ENCODE data around the gene PKN2. TPM values are rescaled to one million over a fixed set of nuclear protein-coding genes. Genes with fewer than 3 reads are reported as not detected.

Gene PKN2
- total RNA-seq, 1 experiment from 2014 or later = 32.6 TPM

DNA sequence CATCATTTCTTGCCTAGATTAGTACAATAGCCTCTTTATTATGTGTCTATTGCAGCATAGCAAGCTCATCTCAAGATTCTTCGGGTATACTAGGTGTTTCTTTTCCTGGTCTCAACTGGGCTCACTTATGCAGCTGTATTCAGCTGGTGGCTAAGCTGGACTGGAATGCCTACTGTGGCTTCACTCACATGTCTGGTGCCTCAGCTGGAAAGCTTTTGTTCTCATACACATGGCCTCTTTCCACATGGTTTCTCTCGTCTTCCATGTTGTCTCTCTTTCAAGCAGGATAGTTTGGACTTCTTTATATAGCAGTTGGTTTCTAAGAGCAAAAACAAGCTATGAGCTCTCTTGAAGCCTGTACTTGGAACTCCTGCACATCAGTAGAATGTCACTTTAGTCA, 45.2 kb downstream of the PKN2 start:
- H3K27ac Mint-ChIP-seq = peak overlapping the region; percentile 60
- H3K4me3 Mint-ChIP-seq = no peak overlapping the region
- ChIA-PET CTCF (no interaction called here), POLR2A (no interaction called here)
- TF ChIP-seq, protein P1, sequence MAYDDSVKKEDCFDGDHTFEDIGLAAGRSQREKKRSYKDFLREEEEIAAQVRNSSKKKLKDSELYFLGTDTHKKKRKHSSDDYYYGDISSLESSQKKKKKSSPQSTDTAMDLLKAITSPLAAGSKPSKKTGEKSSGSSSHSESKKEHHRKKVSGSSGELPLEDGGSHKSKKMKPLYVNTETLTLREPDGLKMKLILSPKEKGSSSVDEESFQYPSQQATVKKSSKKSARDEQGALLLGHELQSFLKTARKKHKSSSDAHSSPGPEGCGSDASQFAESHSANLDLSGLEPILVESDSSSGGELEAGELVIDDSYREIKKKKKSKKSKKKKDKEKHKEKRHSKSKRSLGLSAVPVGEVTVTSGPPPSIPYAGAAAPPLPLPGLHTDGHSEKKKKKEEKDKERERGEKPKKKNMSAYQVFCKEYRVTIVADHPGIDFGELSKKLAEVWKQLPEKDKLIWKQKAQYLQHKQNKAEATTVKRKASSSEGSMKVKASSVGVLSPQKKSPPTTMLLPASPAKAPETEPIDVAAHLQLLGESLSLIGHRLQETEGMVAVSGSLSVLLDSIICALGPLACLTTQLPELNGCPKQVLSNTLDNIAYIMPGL (CRISPR knock-in tag; IDR thresholded peaks at IDR 0.05) = no peak
- no peak for TF ChIP-seq GRHL2 (CRISPR knock-in tag; IDR thresholded peaks at IDR 0.05; ENCODE audit: insufficient replicate concordance, severe bottlenecking)
- TF ChIP-seq TP53 (CRISPR knock-in tag; IDR thresholded peaks at IDR 0.05) = no peak
- TF ChIP-seq, protein P2, sequence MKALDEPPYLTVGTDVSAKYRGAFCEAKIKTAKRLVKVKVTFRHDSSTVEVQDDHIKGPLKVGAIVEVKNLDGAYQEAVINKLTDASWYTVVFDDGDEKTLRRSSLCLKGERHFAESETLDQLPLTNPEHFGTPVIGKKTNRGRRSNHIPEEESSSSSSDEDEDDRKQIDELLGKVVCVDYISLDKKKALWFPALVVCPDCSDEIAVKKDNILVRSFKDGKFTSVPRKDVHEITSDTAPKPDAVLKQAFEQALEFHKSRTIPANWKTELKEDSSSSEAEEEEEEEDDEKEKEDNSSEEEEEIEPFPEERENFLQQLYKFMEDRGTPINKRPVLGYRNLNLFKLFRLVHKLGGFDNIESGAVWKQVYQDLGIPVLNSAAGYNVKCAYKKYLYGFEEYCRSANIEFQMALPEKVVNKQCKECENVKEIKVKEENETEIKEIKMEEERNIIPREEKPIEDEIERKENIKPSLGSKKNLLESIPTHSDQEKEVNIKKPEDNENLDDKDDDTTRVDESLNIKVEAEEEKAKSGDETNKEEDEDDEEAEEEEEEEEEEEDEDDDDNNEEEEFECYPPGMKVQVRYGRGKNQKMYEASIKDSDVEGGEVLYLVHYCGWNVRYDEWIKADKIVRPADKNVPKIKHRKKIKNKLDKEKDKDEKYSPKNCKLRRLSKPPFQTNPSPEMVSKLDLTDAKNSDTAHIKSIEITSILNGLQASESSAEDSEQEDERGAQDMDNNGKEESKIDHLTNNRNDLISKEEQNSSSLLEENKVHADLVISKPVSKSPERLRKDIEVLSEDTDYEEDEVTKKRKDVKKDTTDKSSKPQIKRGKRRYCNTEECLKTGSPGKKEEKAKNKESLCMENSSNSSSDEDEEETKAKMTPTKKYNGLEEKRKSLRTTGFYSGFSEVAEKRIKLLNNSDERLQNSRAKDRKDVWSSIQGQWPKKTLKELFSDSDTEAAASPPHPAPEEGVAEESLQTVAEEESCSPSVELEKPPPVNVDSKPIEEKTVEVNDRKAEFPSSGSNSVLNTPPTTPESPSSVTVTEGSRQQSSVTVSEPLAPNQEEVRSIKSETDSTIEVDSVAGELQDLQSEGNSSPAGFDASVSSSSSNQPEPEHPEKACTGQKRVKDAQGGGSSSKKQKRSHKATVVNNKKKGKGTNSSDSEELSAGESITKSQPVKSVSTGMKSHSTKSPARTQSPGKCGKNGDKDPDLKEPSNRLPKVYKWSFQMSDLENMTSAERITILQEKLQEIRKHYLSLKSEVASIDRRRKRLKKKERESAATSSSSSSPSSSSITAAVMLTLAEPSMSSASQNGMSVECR (CRISPR knock-in tag; IDR thresholded peaks at IDR 0.05; ENCODE audit: borderline replicate concordance) = no peak
- no peak for TF ChIP-seq MLX (CRISPR knock-in tag; IDR thresholded peaks at IDR 0.05)
- TF ChIP-seq NR3C1 (CRISPR knock-in tag; conservative IDR thresholded peaks at IDR 0.05; ENCODE audit: low read depth) = no peak
- no peak for TF ChIP-seq ZNF281 (CRISPR knock-in tag; IDR thresholded peaks at IDR 0.05)
- no peak for TF ChIP-seq ATF2 (CRISPR knock-in tag; IDR thresholded peaks at IDR 0.05; ENCODE audit: borderline replicate concordance, low read depth)
- no peak for TF ChIP-seq NR1H2 (CRISPR knock-in tag; IDR thresholded peaks at IDR 0.05)
- TF ChIP-seq GTF2I (CRISPR knock-in tag; conservative IDR thresholded peaks at IDR 0.05) = no peak
- H3K36me3 Mint-ChIP-seq = peaks cover 11% of the 10 kb centered on the region
- H3K4me1 Mint-ChIP-seq = peaks cover 19% of the 10 kb centered on the region
- H3K9me3 Mint-ChIP-seq = peaks cover 6% of the 10 kb centered on the region
- no peaks in the 10 kb centered on the region for H3K27me3 Mint-ChIP-seq (ENCODE audit: low read depth)
- no peak for ATAC-seq
- DNase-seq (ENCODE audit: low spot score) = no peak

DNA sequence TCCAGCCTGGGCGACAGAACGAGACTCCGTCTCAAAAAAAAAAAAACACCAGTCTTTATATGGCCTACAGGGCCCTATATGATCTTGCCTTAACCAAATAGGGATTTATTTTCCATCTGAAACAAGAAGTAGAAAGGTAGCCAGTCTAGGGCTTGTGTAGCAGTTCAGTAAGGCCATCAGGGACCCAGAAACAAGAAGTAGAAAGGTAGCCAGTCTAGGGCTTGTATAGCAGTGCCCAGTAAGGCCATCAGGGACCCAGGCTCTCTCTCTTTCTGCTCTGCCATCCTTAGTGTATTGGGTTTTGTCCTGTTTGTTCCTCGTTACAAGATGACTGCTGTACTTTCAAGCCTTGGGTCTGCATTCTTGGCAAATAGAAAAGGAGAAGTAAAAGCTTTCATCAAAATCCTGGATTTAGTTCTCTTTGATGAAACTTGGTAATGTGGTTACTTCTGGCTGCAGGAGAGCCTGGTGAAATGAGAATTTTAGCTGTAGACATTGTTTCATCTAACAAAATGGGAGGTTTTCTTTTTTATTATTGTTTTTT, 46.1 kb downstream of the PKN2 start:
- Mint-ChIP-seq H3K36me3 (peaks cover 17% of the 10 kb centered on the region), H3K27me3 (ENCODE audit: low read depth) (no peaks in the 10 kb centered on the region), H3K9me3 (peaks cover 14% of the 10 kb centered on the region), H3K4me1 (peaks cover 19% of the 10 kb centered on the region), H3K27ac (peak overlapping the region; percentile 76), H3K4me3 (no peak overlapping the region)
- ChIA-PET CTCF (no interaction called here), POLR2A (interaction anchor here (0.7 kb wide), 1 partner anchor 46 kb away, joined by 3 read pairs; the partner anchor contains the start of gene PKN2)
- DNase-seq (ENCODE audit: low spot score) (no peak), ATAC-seq (peak; percentile 60)
- TF ChIP-seq EMX1 (CRISPR knock-in tag; IDR thresholded peaks at IDR 0.05) = no peak
- TF ChIP-seq PRRX2 (CRISPR knock-in tag; IDR thresholded peaks at IDR 0.05) = no peak
- TF ChIP-seq, protein P1 (CRISPR knock-in tag; IDR thresholded peaks at IDR 0.05) = no peak
- TF ChIP-seq, protein P3, sequence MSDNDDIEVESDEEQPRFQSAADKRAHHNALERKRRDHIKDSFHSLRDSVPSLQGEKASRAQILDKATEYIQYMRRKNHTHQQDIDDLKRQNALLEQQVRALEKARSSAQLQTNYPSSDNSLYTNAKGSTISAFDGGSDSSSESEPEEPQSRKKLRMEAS (CRISPR knock-in tag; IDR thresholded peaks at IDR 0.05) = no peak
- TF ChIP-seq, protein P4, sequence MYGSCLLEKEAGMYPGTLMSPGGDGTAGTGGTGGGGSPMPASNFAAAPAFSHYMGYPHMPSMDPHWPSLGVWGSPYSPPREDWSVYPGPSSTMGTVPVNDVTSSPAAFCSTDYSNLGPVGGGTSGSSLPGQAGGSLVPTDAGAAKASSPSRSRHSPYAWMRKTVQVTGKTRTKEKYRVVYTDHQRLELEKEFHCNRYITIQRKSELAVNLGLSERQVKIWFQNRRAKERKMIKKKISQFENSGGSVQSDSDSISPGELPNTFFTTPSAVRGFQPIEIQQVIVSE (CRISPR knock-in tag; IDR thresholded peaks at IDR 0.05; ENCODE audit: borderline replicate concordance) = no peak
- TF ChIP-seq, protein P5, sequence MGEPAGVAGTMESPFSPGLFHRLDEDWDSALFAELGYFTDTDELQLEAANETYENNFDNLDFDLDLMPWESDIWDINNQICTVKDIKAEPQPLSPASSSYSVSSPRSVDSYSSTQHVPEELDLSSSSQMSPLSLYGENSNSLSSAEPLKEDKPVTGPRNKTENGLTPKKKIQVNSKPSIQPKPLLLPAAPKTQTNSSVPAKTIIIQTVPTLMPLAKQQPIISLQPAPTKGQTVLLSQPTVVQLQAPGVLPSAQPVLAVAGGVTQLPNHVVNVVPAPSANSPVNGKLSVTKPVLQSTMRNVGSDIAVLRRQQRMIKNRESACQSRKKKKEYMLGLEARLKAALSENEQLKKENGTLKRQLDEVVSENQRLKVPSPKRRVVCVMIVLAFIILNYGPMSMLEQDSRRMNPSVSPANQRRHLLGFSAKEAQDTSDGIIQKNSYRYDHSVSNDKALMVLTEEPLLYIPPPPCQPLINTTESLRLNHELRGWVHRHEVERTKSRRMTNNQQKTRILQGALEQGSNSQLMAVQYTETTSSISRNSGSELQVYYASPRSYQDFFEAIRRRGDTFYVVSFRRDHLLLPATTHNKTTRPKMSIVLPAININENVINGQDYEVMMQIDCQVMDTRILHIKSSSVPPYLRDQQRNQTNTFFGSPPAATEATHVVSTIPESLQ (CRISPR knock-in tag; IDR thresholded peaks at IDR 0.05) = no peak
- no peak for TF ChIP-seq ATF2 (CRISPR knock-in tag; IDR thresholded peaks at IDR 0.05; ENCODE audit: borderline replicate concordance, low read depth)

All from WTC11 (cell line).